GM23248 (cell line): ENCODE measurements around the gene LRRN4CL. TPM values are rescaled to one million over a fixed set of nuclear protein-coding genes. Genes with fewer than 3 reads are reported as not detected.

Experiments
- DNase-seq: peaks from one replicate; pipeline ENCODE4 v3.0.0-alpha.2; 2015
- H2AFZ ChIP-seq: fragments of 200-600 bp; sonication (generic); 2 replicates; pipeline ENCODE4 v1.6.1; 2016; ENCODE audit warnings: antibody characterized with exemption
- H3F3A ChIP-seq: fragments of 200-600 bp; sonication (generic); 2 replicates; pipeline ENCODE4 v1.6.1; 2016; ENCODE audit warnings: mild to moderate bottlenecking, antibody characterized with exemption, mixed run types; ENCODE audit not compliant: insufficient read depth
- H3K27ac ChIP-seq: fragments of 200-600 bp; sonication (generic); 2 replicates; pipeline ENCODE4 v1.5.1; 2016; ENCODE audit warnings: mild to moderate bottlenecking
- H3K27me3 ChIP-seq: fragments of 200-600 bp; sonication (generic); replicated peaks from 2 replicates; pipeline ENCODE4 v1.6.1; 2016; ENCODE audit warnings: mild to moderate bottlenecking; ENCODE audit not compliant: insufficient read depth
- H3K36me3 ChIP-seq: fragments of 200-600 bp; sonication (generic); 2 replicates; pipeline ENCODE4 v1.6.1; 2016; ENCODE audit warnings: low read depth, mild to moderate bottlenecking
- H3K4me1 ChIP-seq: fragments of 200-600 bp; sonication (generic); 2 replicates; pipeline ENCODE4 v1.6.1; 2016; ENCODE audit warnings: mild to moderate bottlenecking; ENCODE audit not compliant: insufficient read depth
- H3K4me2 ChIP-seq: fragments of 200-600 bp; sonication (generic); one replicate; pipeline ENCODE4 v1.6.1; 2016; ENCODE audit warnings: mild to moderate bottlenecking; ENCODE audit not compliant: unreplicated experiment
- H3K4me3 ChIP-seq: fragments of 200-600 bp; sonication (generic); 2 replicates; pipeline ENCODE4 v1.5.1; 2016; ENCODE audit warnings: mild to moderate bottlenecking
- H3K79me2 ChIP-seq: fragments of 200-600 bp; sonication (generic); 2 replicates; pipeline ENCODE4 v1.6.1; 2016; ENCODE audit warnings: mild to moderate bottlenecking; ENCODE audit not compliant: insufficient read depth
- H3K9ac ChIP-seq: fragments of 200-600 bp; sonication (generic); 2 replicates; pipeline ENCODE4 v1.6.1; 2016; ENCODE audit warnings: mild to moderate bottlenecking
- H3K9me2 ChIP-seq: fragments of 200-600 bp; sonication (generic); 2 replicates; pipeline ENCODE4 v1.6.1; 2016; ENCODE audit warnings: mixed run types, mild to moderate bottlenecking, moderate library complexity; ENCODE audit not compliant: insufficient read depth
- H3K9me3 ChIP-seq: fragments of 200-600 bp; sonication (generic); one replicate; pipeline ENCODE4 v1.6.1; 2017; ENCODE audit warnings: low read depth
- H4K20me1 ChIP-seq: fragments of 200-600 bp; sonication (generic); 2 replicates; pipeline ENCODE4 v1.6.0; 2016; ENCODE audit not compliant: insufficient read depth
- EZH2 ChIP-seq: fragments of 200-600 bp; sonication (generic); IDR thresholded peaks from 2 replicates; pipeline ENCODE4 v1.6.1; 2018; ENCODE audit warnings: antibody characterized with exemption, mild to moderate bottlenecking; ENCODE audit not compliant: insufficient read depth, poor library complexity, severe bottlenecking
- EZH2phosphoT487 ChIP-seq: fragments of 200-600 bp; sonication (generic); IDR thresholded peaks from 2 replicates; pipeline ENCODE4 v1.6.1; 2018; ENCODE audit warnings: antibody characterized with exemption, moderate library complexity, mild to moderate bottlenecking, low read depth; ENCODE audit not compliant: insufficient read depth
- WGBS, 2 experiments: methylation state at CpG; one replicate each; pipeline ENCODE4 v1.1.6; 2015 to 2017; ENCODE audit warnings: low lambda C conversion rate in 2 of 2, low coverage in 1 of 2; ENCODE audit errors: missing lambda C conversion rate in 2 of 2; 5-methylcytosine and 5-hydroxymethylcytosine counted together
- in situ Hi-C: fragments of 300-500 bp; cut with MboI; formaldehyde crosslinking; loops from 2 replicates; pipeline ENCODE4 v1.15.0; 2020
- polyA plus RNA-seq: library from polyadenylated mRNA; unstranded; fragments of >200 nt; fragmentation: Nextera tagmentation; extraction: Ambion mirVana; gene quantifications from 2 replicates; pipeline ENCODE4 v1.2.1, GENCODE V29; 2016
- total RNA-seq: library from RNA; depleted of rRNA; stranded (reverse); fragments of >200 nt; shearing (Covaris generic); gene quantifications from 2 replicates; pipeline ENCODE4 v1.2.3, GENCODE V29; 2014

The LRRN4CL gene
- total and polyA plus RNA-seq, 2 experiments from 2014 or later = 2.3 to 6.9 TPM

GRCh38 chr11:62649486-62649885 lies 39.8 kb downstream of the LRRN4CL start:
- in situ Hi-C loops = no loop called here
- TF ChIP-seq EZH2phosphoT487 = no peak
- no peak for TF ChIP-seq EZH2
- no peaks in the 10 kb centered on the region for H3K9me2 ChIP-seq
- H3F3A ChIP-seq = peaks cover 10% of the 10 kb centered on the region; the same call in 1 of the 2 replicates
- H2AFZ ChIP-seq = no peak overlapping the region
- H3K27ac ChIP-seq = no peak overlapping the region
- WGBS, 2 experiments = 89 to 90% methylated on average over 11 of the region's 11 CpGs
- no peak overlapping the region for H3K9ac ChIP-seq
- no peak for DNase-seq
- H3K4me3 ChIP-seq = no peak overlapping the region
- no peaks in the 10 kb centered on the region for H4K20me1 ChIP-seq
- no peaks in the 10 kb centered on the region for H3K27me3 ChIP-seq
- peaks cover 62% of the 10 kb centered on the region for H3K79me2 ChIP-seq
- H3K36me3 ChIP-seq = no peaks in the 10 kb centered on the region; the same call in 1 of the 2 replicates
- H3K9me3 ChIP-seq = no peaks in the 10 kb centered on the region
- no peak overlapping the region for H3K4me2 ChIP-seq
- peaks cover 25% of the 10 kb centered on the region for H3K4me1 ChIP-seq

- Histone ChIP-seq H4K20me1 (no peaks in the 10 kb centered on the region), H2AFZ (no peak overlapping the region), H3K4me3 (no peak overlapping the region), H3K9me3 (no peaks in the 10 kb centered on the region), H3K9ac (no peak overlapping the region), H3K4me1 (peaks cover 25% of the 10 kb centered on the region), H3K36me3 (no peaks in the 10 kb centered on the region; the same call in 1 of the 2 replicates), H3K79me2 (peaks cover 67% of the 10 kb centered on the region), H3K27ac (no peak overlapping the region), H3K4me2 (no peak overlapping the region), H3K9me2 (no peaks in the 10 kb centered on the region), H3K27me3 (no peaks in the 10 kb centered on the region), H3F3A (peaks cover 10% of the 10 kb centered on the region; the same call in 1 of the 2 replicates)
- no peak for DNase-seq
- in situ Hi-C loops = no loop called here
- WGBS, 2 experiments = 82 to 83% methylated on average over 11 of the region's 11 CpGs
- no peak for TF ChIP-seq EZH2phosphoT487
- TF ChIP-seq EZH2 = no peak
Observed at GRCh38 chr11:62648967-62649364, 40.4 kb downstream of the LRRN4CL start.

GRCh38 chr11:62648185-62648966 lies 41.0 kb downstream of the LRRN4CL start:
- Histone ChIP-seq H3K9me3 (no peaks in the 10 kb centered on the region), H3K79me2 (peaks cover 73% of the 10 kb centered on the region), H3K9me2 (no peaks in the 10 kb centered on the region), H3K27ac (no peak overlapping the region; the same call in 1 of the 2 replicates), H2AFZ (no peak overlapping the region), H4K20me1 (no peaks in the 10 kb centered on the region), H3K4me3 (no peak overlapping the region), H3K4me2 (no peak overlapping the region), H3K9ac (0 out of 2 replicates have a peak overlapping the region, but pooled peaks have one; percentile 13), H3K36me3 (no peaks in the 10 kb centered on the region; the same call in 1 of the 2 replicates), H3K4me1 (peaks cover 25% of the 10 kb centered on the region), H3K27me3 (no peaks in the 10 kb centered on the region), H3F3A (peaks cover 10% of the 10 kb centered on the region; the same call in 1 of the 2 replicates)
- no peak for TF ChIP-seq EZH2phosphoT487
- TF ChIP-seq EZH2 = no peak
- no peak for DNase-seq
- in situ Hi-C loops = no loop called here
- WGBS, 2 experiments = 85 to 87% methylated on average over 24 of the region's 24 CpGs

GRCh38 chr11:62647609-62648005 lies 41.7 kb downstream of the LRRN4CL start:
- Histone ChIP-seq H3K9me2 (no peaks in the 10 kb centered on the region), H3K27me3 (no peaks in the 10 kb centered on the region), H3F3A (peaks cover 10% of the 10 kb centered on the region; the same call in 1 of the 2 replicates), H3K4me1 (peaks cover 25% of the 10 kb centered on the region), H2AFZ (no peak overlapping the region), H3K9ac (0 out of 2 replicates have a peak overlapping the region, but pooled peaks have one; percentile 13), H3K27ac (peak overlapping the region; percentile 73), H3K4me2 (no peak overlapping the region), H3K9me3 (no peaks in the 10 kb centered on the region), H4K20me1 (no peaks in the 10 kb centered on the region), H3K4me3 (no peak overlapping the region), H3K79me2 (peaks cover 76% of the 10 kb centered on the region), H3K36me3 (peaks cover 5% of the 10 kb centered on the region)
- WGBS, 2 experiments = 33 to 41% methylated on average over 6 of the region's 6 CpGs
- in situ Hi-C loops = no loop called here
- peak; percentile 63 for DNase-seq
- TF ChIP-seq EZH2phosphoT487 (no peak), EZH2 (no peak)
